Astrocyte (in vitro differentiated cells and primary cell): Measurements from ENCODE around the gene NCOA7. TPM values are rescaled to one million over a fixed set of nuclear protein-coding genes. Genes with fewer than 3 reads are reported as not detected.

Experiments
- DNase-seq: peaks from one replicate; pipeline ENCODE4 v3.0.0-alpha.2; 2010; ENCODE audit warnings: low read depth
- FAIRE-seq: peaks from 2 replicates; lab custom pipeline; 2011; peaks lifted over from hg19 to GRCh38; lab: Jason Lieb, UNC
- H2AFZ ChIP-seq: 2 replicates; pipeline ENCODE4 v1.6.0; 2012; ENCODE audit warnings: low read depth, low read length, inconsistent platforms
- H3K27ac ChIP-seq: 2 replicates; pipeline ENCODE4 v1.5.1; 2011; ENCODE audit warnings: low read depth, low read length, inconsistent platforms
- H3K27me3 ChIP-seq: 2 replicates; pipeline ENCODE4 v1.6.0; 2011; ENCODE audit warnings: low read length, inconsistent platforms; ENCODE audit not compliant: insufficient read depth
- H3K36me3 ChIP-seq: 2 replicates; pipeline ENCODE4 v1.5.1; 2011; ENCODE audit warnings: low read length, inconsistent platforms; ENCODE audit not compliant: insufficient read depth
- H3K4me1 ChIP-seq: 2 replicates; pipeline ENCODE4 v1.5.1; 2011; ENCODE audit warnings: low read length, inconsistent platforms; ENCODE audit not compliant: insufficient read depth
- H3K4me2 ChIP-seq: 2 replicates; pipeline ENCODE4 v1.6.0; 2012; ENCODE audit warnings: low read length, inconsistent platforms
- H3K4me3 ChIP-seq: 2 replicates; pipeline ENCODE4 v1.5.1; 2011; ENCODE audit warnings: low read depth, mild to moderate bottlenecking, low read length, inconsistent platforms; ENCODE audit not compliant: insufficient read depth
- H3K79me2 ChIP-seq: 2 replicates; pipeline ENCODE4 v1.6.0; 2012; ENCODE audit warnings: mild to moderate bottlenecking, low read length, inconsistent platforms; ENCODE audit not compliant: insufficient read depth
- H3K9ac ChIP-seq: 2 replicates; pipeline ENCODE4 v1.6.0; 2012; ENCODE audit warnings: mild to moderate bottlenecking, low read length, inconsistent platforms
- H3K9me3 ChIP-seq: 2 replicates; pipeline ENCODE4 v1.5.1; 2012; ENCODE audit warnings: low read depth, mild to moderate bottlenecking, low read length, inconsistent platforms; ENCODE audit not compliant: insufficient read depth
- H4K20me1 ChIP-seq: 2 replicates; pipeline ENCODE4 v1.6.0; 2012; ENCODE audit warnings: low read length, inconsistent platforms; ENCODE audit not compliant: insufficient read depth
- H3K27ac Mint-ChIP-seq: one replicate; pipeline ENCODE4 v1.8.0; 2021; ENCODE audit warnings: mild to moderate bottlenecking, mixed read lengths; ENCODE audit not compliant: unreplicated experiment
- H3K27me3 Mint-ChIP-seq: one replicate; pipeline ENCODE4 v1.8.0; 2021; ENCODE audit warnings: low read depth, mixed read lengths; ENCODE audit not compliant: unreplicated experiment
- H3K36me3 Mint-ChIP-seq: one replicate; pipeline ENCODE4 v1.8.0; 2021; ENCODE audit warnings: low read depth, mixed read lengths; ENCODE audit not compliant: unreplicated experiment
- H3K4me1 Mint-ChIP-seq: one replicate; pipeline ENCODE4 v1.8.0; 2021; ENCODE audit warnings: low read depth, mixed read lengths; ENCODE audit not compliant: unreplicated experiment
- H3K4me3 Mint-ChIP-seq: one replicate; pipeline ENCODE4 v1.8.0; 2021; ENCODE audit warnings: mild to moderate bottlenecking, moderate library complexity, mixed read lengths; ENCODE audit not compliant: unreplicated experiment
- H3K9me3 Mint-ChIP-seq: one replicate; pipeline ENCODE4 v1.8.0; 2021; ENCODE audit warnings: mild to moderate bottlenecking, mixed read lengths; ENCODE audit not compliant: unreplicated experiment
- EZH2 ChIP-seq: IDR thresholded peaks from 2 replicates; pipeline ENCODE4 v1.6.1; 2012; ENCODE audit warnings: mild to moderate bottlenecking, low read length, inconsistent platforms; ENCODE audit not compliant: insufficient read depth
- total RNA-seq: library from RNA; stranded (reverse); gene quantifications from 2 replicates; pipeline ENCODE4 v1.2.1, GENCODE V29; 2021
- TF ChIP-seq, protein P1 (sequence below): IDR thresholded peaks from 2 replicates; pipeline ENCODE4 v1.5.1; 2011; ENCODE audit warnings: low read depth, mild to moderate bottlenecking, inconsistent platforms, low read length, moderate library complexity; ENCODE audit not compliant: insufficient read depth

Gene NCOA7
- total RNA-seq, 1 donor from 2014 or later = 26.0 TPM

DNA sequence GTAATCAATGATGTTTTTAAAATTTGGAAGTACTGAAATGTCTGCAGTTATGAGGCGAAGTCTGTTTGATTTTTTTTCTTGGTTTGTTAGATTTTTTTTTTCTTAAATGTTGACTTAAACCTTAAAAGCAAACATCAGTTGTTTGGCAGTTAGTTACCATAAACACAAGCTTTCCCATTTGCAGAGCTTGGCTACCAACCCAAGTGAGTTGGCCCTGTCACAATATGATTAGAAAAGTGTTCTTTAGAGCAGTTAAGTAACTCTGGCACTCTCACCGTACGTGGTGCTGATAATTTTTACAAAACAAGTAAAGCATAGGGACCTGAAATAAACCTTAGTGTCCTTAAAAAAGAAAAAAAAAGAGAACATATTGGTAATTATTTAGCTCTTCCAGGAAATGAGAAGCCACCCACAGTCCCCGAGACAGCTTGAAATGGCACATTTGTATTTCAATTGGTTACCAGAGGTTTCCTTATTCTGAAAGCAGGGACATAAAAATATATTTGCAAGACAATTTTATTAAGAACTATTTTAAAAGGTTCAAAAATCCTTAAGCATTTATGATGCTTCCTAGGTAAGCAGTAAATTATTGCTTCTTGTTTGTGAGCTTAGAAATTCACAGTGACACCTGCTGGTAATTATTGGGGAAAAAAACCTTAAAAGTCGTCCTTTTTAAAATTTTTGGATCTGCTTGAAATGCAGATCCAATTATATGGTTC is 37.4 kb upstream of the NCOA7 start:
- Histone ChIP-seq H3K79me2 (no peaks in the 10 kb centered on the region), H3K4me1 (peaks cover 5% of the 10 kb centered on the region), H3K4me3 (no peak overlapping the region), H3K4me2 (no peak overlapping the region), H3K27ac (no peak overlapping the region), H4K20me1 (no peaks in the 10 kb centered on the region), H3K9me3 (no peaks in the 10 kb centered on the region), H3K27me3 (peaks cover 28% of the 10 kb centered on the region), H2AFZ (no peak overlapping the region), H3K36me3 (no peaks in the 10 kb centered on the region), H3K9ac (no peak overlapping the region)
- peaks cover 7% of the 10 kb centered on the region for H3K4me1 Mint-ChIP-seq
- H3K36me3 Mint-ChIP-seq = no peaks in the 10 kb centered on the region
- DNase-seq (no peak), FAIRE-seq (peak; percentile 54)
- no peak overlapping the region for H3K4me3 Mint-ChIP-seq
- H3K9me3 Mint-ChIP-seq = peaks cover 2% of the 10 kb centered on the region
- no peak for TF ChIP-seq EZH2
- TF ChIP-seq, protein P1, sequence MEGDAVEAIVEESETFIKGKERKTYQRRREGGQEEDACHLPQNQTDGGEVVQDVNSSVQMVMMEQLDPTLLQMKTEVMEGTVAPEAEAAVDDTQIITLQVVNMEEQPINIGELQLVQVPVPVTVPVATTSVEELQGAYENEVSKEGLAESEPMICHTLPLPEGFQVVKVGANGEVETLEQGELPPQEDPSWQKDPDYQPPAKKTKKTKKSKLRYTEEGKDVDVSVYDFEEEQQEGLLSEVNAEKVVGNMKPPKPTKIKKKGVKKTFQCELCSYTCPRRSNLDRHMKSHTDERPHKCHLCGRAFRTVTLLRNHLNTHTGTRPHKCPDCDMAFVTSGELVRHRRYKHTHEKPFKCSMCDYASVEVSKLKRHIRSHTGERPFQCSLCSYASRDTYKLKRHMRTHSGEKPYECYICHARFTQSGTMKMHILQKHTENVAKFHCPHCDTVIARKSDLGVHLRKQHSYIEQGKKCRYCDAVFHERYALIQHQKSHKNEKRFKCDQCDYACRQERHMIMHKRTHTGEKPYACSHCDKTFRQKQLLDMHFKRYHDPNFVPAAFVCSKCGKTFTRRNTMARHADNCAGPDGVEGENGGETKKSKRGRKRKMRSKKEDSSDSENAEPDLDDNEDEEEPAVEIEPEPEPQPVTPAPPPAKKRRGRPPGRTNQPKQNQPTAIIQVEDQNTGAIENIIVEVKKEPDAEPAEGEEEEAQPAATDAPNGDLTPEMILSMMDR = peak; percentile 40
- no peak overlapping the region for H3K27ac Mint-ChIP-seq
- H3K27me3 Mint-ChIP-seq = peaks cover 7% of the 10 kb centered on the region

DNA sequence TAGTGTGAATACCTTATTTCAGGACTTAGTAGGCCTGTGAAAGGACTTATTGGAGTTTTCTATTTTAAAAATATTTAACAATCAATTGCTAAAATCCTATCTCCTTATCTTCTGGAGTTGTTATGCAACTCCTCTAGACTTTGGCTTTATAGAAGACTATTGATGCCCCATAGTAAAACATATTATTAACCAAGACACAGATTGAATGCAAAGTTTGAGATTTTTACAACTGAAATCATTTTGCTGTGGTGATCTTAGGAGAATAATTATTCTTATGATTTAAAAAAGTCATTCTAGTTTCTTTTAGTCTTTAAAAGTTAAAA is 36.9 kb upstream of the NCOA7 start:
- Histone ChIP-seq H3K4me2 (no peak overlapping the region), H3K9ac (no peak overlapping the region), H3K4me1 (peaks cover under 1% of the 10 kb centered on the region), H2AFZ (no peak overlapping the region), H3K27ac (no peak overlapping the region), H3K36me3 (no peaks in the 10 kb centered on the region), H4K20me1 (no peaks in the 10 kb centered on the region), H3K4me3 (no peak overlapping the region), H3K9me3 (no peaks in the 10 kb centered on the region), H3K79me2 (no peaks in the 10 kb centered on the region), H3K27me3 (peaks cover 23% of the 10 kb centered on the region)
- Mint-ChIP-seq H3K4me1 (peaks cover 3% of the 10 kb centered on the region), H3K4me3 (no peak overlapping the region), H3K27ac (no peak overlapping the region), H3K9me3 (peaks cover 2% of the 10 kb centered on the region), H3K27me3 (peaks cover 7% of the 10 kb centered on the region), H3K36me3 (no peaks in the 10 kb centered on the region)
- no peak for TF ChIP-seq EZH2
- TF ChIP-seq, protein P1 = no peak
- FAIRE-seq = no peak
- no peak for DNase-seq

DNA sequence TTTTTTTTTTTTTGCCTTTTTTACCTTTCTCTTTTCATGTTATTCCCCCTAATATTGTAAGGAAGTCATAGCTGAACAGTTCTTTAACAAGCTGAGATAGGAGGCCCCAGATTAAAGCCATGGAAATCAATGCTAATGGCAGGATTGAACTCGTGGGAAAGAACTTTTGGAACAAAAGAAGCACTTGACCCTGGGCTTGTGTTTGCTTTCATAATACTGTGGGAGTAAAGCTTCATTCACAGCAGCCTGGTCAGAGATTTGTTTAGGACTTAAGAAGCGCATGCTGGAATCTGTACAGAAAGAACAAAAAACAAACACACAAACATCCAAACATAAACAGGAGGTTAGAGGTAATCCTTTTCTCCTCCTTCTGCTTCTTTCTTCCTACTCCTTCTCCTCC is 36.2 kb upstream of the NCOA7 start:
- peaks cover 4% of the 10 kb centered on the region for H3K36me3 Mint-ChIP-seq
- no peak overlapping the region for H3K27ac Mint-ChIP-seq
- Histone ChIP-seq H3K9me3 (no peaks in the 10 kb centered on the region), H3K27me3 (peaks cover 23% of the 10 kb centered on the region), H3K36me3 (no peaks in the 10 kb centered on the region), H3K4me2 (no peak overlapping the region), H4K20me1 (no peaks in the 10 kb centered on the region), H3K27ac (no peak overlapping the region), H3K4me1 (no peaks in the 10 kb centered on the region), H2AFZ (no peak overlapping the region), H3K9ac (no peak overlapping the region), H3K4me3 (no peak overlapping the region), H3K79me2 (no peaks in the 10 kb centered on the region)
- TF ChIP-seq, protein P1 = no peak
- TF ChIP-seq EZH2 = no peak
- FAIRE-seq (no peak), DNase-seq (no peak)
- H3K27me3 Mint-ChIP-seq = peaks cover 11% of the 10 kb centered on the region
- no peak overlapping the region for H3K4me3 Mint-ChIP-seq
- H3K9me3 Mint-ChIP-seq = peaks cover 2% of the 10 kb centered on the region
- H3K4me1 Mint-ChIP-seq = peaks cover 3% of the 10 kb centered on the region
